AG04450 (cell line): ENCODE results near the gene DGCR2. TPM values are rescaled to one million over a fixed set of nuclear protein-coding genes. Genes with fewer than 3 reads are reported as not detected.

Experiments used
- CTCF ChIA-PET: fragments of 300-600, 350-600 bp; formaldehyde crosslinking; extraction: SDS; loops from one replicate; lab custom pipeline; 2022; ENCODE audit warnings: antibody characterized with exemption, inconsistent platforms; lab: Charles Lee
- POLR2A ChIA-PET: fragments of 350-600 bp; formaldehyde crosslinking; extraction: SDS; loops from one replicate; lab custom pipeline; 2021; ENCODE audit warnings: antibody characterized with exemption, inconsistent platforms; lab: Yijun Ruan, JAX
- DNase-seq: peaks from one replicate; pipeline ENCODE4 v3.0.0-alpha.2; 2011; ENCODE audit warnings: low read depth, low spot score
- H3K27ac ChIP-seq: one replicate; pipeline ENCODE4 v1.5.1; 2012; ENCODE audit warnings: low read depth, low read length, control low read depth
- H3K27me3 ChIP-seq: one replicate; pipeline ENCODE4 v1.6.0; 2012; ENCODE audit warnings: low read length; ENCODE audit not compliant: control insufficient read depth, insufficient read depth
- H3K4me3 ChIP-seq: 2 replicates; pipeline ENCODE4 v1.5.1; 2011; ENCODE audit warnings: mild to moderate bottlenecking, low read depth, low read length, control low read depth
- H3K9me3 ChIP-seq: 2 replicates; pipeline ENCODE4 v1.5.1; 2012; ENCODE audit warnings: low read length; ENCODE audit not compliant: control insufficient read depth, insufficient read depth
- polyA plus RNA-seq: library from polyadenylated mRNA; depleted of rRNA; stranded (reverse); fragments of >200 nt; gene quantifications from 2 replicates; pipeline ENCODE4 v1.2.3, GENCODE V29; 2011
- TF ChIP-seq, protein P1 (sequence below): IDR thresholded peaks from 2 replicates; pipeline ENCODE4 v1.5.1; 2011; ENCODE audit warnings: low read depth, low read length, control low read depth, inconsistent platforms

Gene DGCR2
- polyA plus RNA-seq, 1 experiment: 23.0 TPM

DNA sequence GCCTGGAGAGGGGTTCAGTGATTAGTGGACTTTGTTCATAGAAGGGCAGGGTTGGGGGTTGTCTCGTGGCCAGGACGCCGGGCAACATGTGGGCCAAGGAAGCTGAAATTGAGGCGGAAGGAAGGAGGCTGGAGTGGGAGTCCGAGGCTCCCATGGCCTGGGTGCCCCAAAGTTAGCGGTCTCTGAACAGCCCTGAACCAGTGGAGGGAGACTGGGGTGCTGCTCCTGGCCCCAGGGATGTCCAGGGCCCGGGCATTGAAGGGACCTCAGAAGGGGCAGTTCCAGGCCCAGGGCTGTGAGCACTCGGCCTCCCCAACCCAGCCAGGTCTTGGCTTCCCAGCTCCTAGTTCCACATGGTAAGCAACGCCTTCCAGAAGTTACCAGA, 126.9 kb downstream of the DGCR2 start:
- TF ChIP-seq, protein P1, sequence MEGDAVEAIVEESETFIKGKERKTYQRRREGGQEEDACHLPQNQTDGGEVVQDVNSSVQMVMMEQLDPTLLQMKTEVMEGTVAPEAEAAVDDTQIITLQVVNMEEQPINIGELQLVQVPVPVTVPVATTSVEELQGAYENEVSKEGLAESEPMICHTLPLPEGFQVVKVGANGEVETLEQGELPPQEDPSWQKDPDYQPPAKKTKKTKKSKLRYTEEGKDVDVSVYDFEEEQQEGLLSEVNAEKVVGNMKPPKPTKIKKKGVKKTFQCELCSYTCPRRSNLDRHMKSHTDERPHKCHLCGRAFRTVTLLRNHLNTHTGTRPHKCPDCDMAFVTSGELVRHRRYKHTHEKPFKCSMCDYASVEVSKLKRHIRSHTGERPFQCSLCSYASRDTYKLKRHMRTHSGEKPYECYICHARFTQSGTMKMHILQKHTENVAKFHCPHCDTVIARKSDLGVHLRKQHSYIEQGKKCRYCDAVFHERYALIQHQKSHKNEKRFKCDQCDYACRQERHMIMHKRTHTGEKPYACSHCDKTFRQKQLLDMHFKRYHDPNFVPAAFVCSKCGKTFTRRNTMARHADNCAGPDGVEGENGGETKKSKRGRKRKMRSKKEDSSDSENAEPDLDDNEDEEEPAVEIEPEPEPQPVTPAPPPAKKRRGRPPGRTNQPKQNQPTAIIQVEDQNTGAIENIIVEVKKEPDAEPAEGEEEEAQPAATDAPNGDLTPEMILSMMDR: no peak
- Histone ChIP-seq H3K27me3 (peaks cover 27% of the 10 kb centered on the region), H3K9me3 (no peaks in the 10 kb centered on the region; the same call in 1 of the 2 replicates), H3K27ac (no peak overlapping the region), H3K4me3 (no peak overlapping the region)
- POLR2A ChIA-PET: no interaction called here
- CTCF ChIA-PET: no interaction called here
- DNase-seq: no peak

DNA sequence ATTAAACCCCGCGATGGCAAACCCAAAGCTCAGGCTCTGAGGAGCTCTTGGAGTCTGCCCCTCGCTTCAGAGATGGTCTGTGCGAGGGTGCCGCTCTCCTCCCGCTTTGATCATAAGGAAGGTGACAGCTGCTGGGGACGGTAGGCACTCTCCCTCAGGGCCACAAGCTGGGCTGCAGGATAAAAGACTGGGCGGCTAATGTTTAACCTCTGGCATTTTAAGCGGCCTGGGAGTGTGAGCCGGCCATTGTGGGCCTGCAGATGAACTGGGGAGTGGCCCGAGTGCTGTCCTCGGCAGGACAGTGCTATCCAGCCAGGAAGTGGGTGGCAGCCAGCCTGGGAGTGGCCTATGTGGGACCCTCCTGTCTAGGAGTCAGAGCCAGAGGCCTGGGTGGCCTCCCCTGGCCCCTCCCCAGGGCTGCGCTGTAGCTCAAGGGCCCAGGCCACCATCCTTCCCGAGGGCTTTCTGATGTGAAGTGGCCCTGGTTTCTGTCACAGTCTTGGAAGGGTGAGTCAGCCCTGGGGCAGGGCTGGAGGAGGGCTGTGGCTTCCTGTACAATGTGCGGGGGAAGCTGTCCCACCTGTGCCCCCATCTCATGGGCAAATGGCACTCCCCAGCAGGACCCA, 127.4 kb downstream of the DGCR2 start:
- DNase-seq: no peak
- H3K9me3 ChIP-seq: no peaks in the 10 kb centered on the region; the same call in 1 of the 2 replicates
- no peak overlapping the region for H3K4me3 ChIP-seq
- ChIA-PET CTCF (no interaction called here), POLR2A (no interaction called here)
- peaks cover 27% of the 10 kb centered on the region for H3K27me3 ChIP-seq
- TF ChIP-seq, protein P1: no peak
- H3K27ac ChIP-seq: no peak overlapping the region

DNA sequence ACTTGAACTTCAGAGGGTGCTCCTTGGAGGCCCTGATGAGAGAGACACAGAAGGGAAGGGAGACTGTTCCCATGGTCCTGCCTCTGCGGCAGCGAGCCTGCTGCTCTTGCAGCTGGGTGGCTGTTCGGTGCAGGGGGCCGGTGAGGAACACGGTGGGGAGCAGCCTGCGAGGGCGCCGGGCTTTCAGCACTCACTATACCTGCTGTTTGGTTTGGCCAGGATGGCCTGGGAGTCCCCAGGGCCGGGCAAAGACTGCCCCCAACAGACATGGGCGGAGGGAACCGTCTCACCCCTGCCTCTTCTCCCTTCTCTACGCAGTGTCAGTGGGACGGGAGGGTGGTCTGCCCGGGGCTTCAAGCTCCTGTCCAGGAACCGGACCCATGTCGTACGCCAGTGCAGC, 128.2 kb downstream of the DGCR2 start:
- POLR2A ChIA-PET: no interaction called here
- no peak for DNase-seq
- CTCF ChIA-PET: no interaction called here
- no peak overlapping the region for H3K4me3 ChIP-seq
- H3K27me3 ChIP-seq: peaks cover 27% of the 10 kb centered on the region
- H3K9me3 ChIP-seq: no peaks in the 10 kb centered on the region; the same call in 1 of the 2 replicates
- H3K27ac ChIP-seq: no peak overlapping the region
- TF ChIP-seq, protein P1: no peak

DNA sequence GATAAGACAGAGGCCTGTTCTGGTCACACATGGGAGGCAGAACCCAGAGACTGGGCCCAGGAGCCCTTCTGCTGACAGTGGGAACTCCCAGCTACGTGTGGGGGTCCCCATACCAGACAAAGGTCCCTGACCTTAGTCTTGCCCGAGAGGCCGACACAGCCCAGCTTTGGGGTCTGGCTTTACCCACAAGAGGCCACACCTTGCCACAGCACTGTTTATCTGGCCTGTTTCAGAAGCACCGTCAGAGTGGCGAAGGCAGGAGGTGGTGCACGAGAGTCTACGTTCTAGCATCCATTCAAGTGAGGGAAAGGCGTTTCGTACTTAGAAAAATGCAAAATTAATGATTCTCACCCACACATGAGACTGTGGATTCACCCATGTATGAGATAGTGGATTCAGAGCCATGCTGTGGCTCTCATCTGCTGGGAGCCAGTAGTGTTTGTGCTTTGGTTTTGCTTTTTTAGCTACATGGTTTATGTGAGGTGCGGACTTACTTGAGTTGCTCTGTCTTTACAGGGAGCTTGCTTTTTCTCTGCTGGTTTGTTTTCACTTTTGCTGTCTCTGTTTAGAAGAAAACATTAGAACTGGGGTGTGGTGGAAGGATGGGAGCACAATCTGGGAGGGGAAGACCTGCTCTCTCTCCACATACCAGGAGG, 129.5 kb downstream of the DGCR2 start:
- POLR2A ChIA-PET: no interaction called here
- H3K9me3 ChIP-seq: no peaks in the 10 kb centered on the region; the same call in 1 of the 2 replicates
- TF ChIP-seq, protein P1: no peak
- H3K27me3 ChIP-seq: peaks cover 24% of the 10 kb centered on the region
- no peak overlapping the region for H3K4me3 ChIP-seq
- no peak overlapping the region for H3K27ac ChIP-seq
- no peak for DNase-seq
- CTCF ChIA-PET: no interaction called here

DNA sequence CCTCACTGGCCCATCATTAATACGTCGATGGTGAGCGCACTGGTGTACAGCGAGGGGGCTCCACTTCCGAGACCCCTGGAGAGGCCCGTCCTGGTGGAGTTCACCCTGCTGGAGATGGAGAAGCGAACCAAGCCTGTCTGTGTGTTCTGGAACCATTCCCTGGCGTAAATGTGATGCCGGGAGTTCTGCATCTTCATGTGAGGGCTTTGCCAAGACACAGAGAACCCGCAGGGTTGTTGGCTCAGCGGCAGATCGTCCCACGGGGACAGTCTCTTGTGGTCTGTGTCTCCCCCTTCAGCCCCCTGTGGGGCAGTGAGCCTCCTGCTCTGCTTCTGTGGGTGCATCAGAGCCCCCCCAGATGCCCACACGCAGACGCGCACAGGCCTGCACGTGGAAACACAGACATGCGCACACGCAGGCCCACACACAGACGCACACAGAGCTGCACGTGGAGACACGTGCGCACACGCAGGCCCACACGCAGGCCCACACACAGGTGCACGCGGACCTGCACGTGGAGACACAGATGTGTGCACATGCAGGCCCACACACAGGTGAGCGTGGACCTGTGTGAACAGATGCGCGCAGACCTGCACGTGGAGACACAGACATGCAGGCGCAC, 130.3 kb downstream of the DGCR2 start:
- Histone ChIP-seq H3K4me3 (no peak overlapping the region), H3K27ac (no peak overlapping the region), H3K27me3 (peaks cover 18% of the 10 kb centered on the region), H3K9me3 (no peaks in the 10 kb centered on the region; the same call in 1 of the 2 replicates)
- TF ChIP-seq, protein P1: no peak
- POLR2A ChIA-PET: no interaction called here
- DNase-seq: no peak
- CTCF ChIA-PET: no interaction called here
